Islet precursor cell (in vitro differentiated cells): ENCODE measurements around the gene MOB1B.
"Not testable (repeated sequence)": the region's sequence is repeated elsewhere in the genome, so short reads cannot be mapped to it uniquely, and the experiment has no call there.

Experiments
- DNase-seq: peaks from one replicate; pipeline ENCODE4 v3.0.0-alpha.2; 2018

Gene MOB1B

GRCh38 chr4:70901984-70902576 lies at the start of gene MOB1B:
Gene MOB1B, plus strand, starts transcription at chr4:70902369. Its CDS starts 168 bp downstream, at chr4:70902537.
- peak; percentile 98 for DNase-seq

GRCh38 chr4:70855464-70855863 lies 46.7 kb upstream of the MOB1B start:
- no peak for DNase-seq

- DNase-seq: no peak
These were observed 43.7 kb upstream of the MOB1B start for GRCh38 chr4:70858454-70858853.

- DNase-seq: no peak
These were observed 43.1 kb upstream of the MOB1B start for GRCh38 chr4:70859066-70859465.

GRCh38 chr4:70863099-70863790 lies 38.9 kb upstream of the MOB1B start:
- no peak for DNase-seq

- no peak for DNase-seq
These were observed 33.4 kb upstream of the MOB1B start for GRCh38 chr4:70868778-70869177.

- no peak for DNase-seq
These were observed 29.0 kb upstream of the MOB1B start for GRCh38 chr4:70873216-70873615.

- no peak for DNase-seq
These were observed 27.7 kb upstream of the MOB1B start for GRCh38 chr4:70874268-70875156.

GRCh38 chr4:70877556-70877955 lies 24.6 kb upstream of the MOB1B start:
- no peak for DNase-seq

- DNase-seq: no peak
These were observed 21.4 kb upstream of the MOB1B start for GRCh38 chr4:70880739-70881138.

GRCh38 chr4:70885174-70885573 lies 17.0 kb upstream of the MOB1B start:
- DNase-seq: no peak

GRCh38 chr4:70892086-70892769 lies 9.9 kb upstream of the MOB1B start:
- DNase-seq: no peak

- no peak for DNase-seq
These were observed 8.4 kb upstream of the MOB1B start for GRCh38 chr4:70893790-70894189.

- no peak for DNase-seq
These were observed 6.8 kb upstream of the MOB1B start for GRCh38 chr4:70895405-70895804.

GRCh38 chr4:70895811-70896491 lies 6.2 kb upstream of the MOB1B start:
- no peak for DNase-seq

GRCh38 chr4:70898581-70898980 lies 3.6 kb upstream of the MOB1B start:
- DNase-seq: not testable (repeated sequence)

GRCh38 chr4:70901607-70901983 lies 574 bp upstream of the MOB1B start:
- no peak for DNase-seq

- no peak for DNase-seq
These were observed 565 bp downstream of the MOB1B start for GRCh38 chr4:70902577-70903290.

GRCh38 chr4:70903291-70903603 lies 1.1 kb downstream of the MOB1B start:
- DNase-seq: peak; percentile 57

- no peak for DNase-seq
These were observed 6.9 kb downstream of the MOB1B start for GRCh38 chr4:70908993-70909556.

GRCh38 chr4:70914000-70914399 lies 11.8 kb downstream of the MOB1B start:
- no peak for DNase-seq

GRCh38 chr4:70914631-70915030 lies 12.5 kb downstream of the MOB1B start:
- no peak for DNase-seq
